Measurements from ENCODE around the gene GPAM.
A peak's percentile ranks its signal among the peaks of the same experiment; 100 is the strongest.

GPAM gene

DNA sequence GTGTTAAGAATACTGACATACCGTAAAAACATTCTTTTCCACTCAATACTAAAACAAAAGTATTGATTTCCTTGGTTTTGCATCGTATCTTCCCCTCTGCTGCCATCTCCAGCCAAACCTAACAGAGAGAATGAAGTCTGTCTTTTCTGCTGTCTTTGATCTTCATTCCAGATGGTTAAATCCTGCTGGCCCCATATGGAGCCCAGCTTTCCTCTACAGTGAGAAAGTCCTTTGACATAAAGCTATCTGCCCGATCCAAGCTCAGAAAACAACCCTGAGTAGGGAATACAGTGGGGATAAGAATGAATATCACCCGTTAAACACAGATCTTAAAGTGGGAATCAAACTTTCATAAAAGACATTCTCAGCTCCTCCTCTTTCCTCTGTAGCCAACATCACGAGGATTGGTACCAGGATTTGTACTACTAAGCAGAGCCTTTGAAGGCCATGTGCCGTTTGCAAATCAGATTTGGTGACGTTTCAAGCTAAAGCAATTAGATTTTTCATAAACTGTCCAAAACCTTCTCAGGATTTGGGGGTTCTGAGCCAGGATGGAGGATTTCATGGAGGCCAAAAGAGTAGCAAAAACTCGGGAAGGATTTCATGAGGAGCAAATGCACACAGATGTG, 30.8 kb upstream of the GPAM start:
- DNase-seq (ENCODE audit: low read depth), result no peak
- TF ChIP-seq, protein P1, sequence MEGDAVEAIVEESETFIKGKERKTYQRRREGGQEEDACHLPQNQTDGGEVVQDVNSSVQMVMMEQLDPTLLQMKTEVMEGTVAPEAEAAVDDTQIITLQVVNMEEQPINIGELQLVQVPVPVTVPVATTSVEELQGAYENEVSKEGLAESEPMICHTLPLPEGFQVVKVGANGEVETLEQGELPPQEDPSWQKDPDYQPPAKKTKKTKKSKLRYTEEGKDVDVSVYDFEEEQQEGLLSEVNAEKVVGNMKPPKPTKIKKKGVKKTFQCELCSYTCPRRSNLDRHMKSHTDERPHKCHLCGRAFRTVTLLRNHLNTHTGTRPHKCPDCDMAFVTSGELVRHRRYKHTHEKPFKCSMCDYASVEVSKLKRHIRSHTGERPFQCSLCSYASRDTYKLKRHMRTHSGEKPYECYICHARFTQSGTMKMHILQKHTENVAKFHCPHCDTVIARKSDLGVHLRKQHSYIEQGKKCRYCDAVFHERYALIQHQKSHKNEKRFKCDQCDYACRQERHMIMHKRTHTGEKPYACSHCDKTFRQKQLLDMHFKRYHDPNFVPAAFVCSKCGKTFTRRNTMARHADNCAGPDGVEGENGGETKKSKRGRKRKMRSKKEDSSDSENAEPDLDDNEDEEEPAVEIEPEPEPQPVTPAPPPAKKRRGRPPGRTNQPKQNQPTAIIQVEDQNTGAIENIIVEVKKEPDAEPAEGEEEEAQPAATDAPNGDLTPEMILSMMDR (conservative IDR thresholded peaks at IDR 0.05; ENCODE audit: low read length), result no peak
- H3K4me3 ChIP-seq (ENCODE audit: low read length), result no peak overlapping the region

DNA sequence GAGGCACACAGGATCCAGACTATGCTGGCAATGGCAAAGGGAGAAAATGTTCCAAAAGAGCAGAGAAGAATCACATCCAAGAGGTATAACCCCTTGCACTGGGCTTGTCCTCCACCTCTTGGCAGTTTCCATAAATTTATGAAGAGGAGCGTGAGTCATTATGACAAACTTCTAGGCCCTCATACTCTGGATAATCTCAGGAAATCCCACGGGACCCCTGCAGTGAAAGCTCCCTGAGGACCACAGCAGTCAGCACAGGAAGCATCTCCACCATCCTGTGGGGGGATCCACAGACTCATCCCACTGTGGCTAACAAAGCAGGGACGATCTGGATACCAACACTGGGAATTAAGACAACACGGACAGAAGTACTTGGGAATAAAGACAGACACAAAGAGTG, 30.3 kb upstream of the GPAM start:
- TF ChIP-seq, protein P1 (conservative IDR thresholded peaks at IDR 0.05; ENCODE audit: low read length), result no peak
- peak; percentile 24 for DNase-seq (ENCODE audit: low read depth)
- H3K4me3 ChIP-seq (ENCODE audit: low read length), result no peak overlapping the region

DNA sequence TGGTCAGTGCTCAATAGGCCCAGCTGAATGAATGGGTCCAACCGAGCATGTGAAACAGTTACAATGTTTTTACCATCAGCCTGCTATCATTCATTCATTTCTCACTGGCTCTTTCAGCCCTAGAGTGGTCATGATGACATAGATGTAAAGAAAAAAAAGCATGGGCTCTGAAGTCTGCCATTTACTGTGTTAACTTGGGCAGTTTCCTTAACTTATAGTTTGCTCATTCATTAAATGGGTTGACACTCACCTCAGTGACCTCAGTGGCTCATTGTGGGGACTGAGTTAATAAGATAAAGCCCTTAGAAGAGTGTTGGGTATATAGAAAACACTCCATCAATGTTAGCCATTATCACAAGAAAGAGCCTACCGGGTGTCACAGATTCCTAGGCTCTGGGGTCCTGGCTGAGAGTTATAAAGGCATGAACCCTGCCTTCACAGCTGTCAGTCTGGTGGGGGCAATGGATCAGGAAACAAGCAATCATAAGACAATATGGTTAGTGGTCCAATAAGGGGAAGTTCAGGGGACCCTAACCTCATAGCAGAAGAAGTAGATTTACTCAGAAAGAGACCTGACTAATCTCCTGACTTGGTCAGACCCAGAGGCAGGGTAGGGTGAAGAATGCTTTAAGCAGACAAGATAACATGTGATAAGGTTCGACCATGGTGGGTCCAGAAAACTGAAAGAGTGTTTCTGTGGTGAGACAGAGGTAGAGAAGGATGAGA, 29.7 kb upstream of the GPAM start:
- no peak overlapping the region for H3K4me3 ChIP-seq (ENCODE audit: low read length)
- no peak for DNase-seq (ENCODE audit: low read depth)
- TF ChIP-seq, protein P1 (conservative IDR thresholded peaks at IDR 0.05; ENCODE audit: low read length), result no peak

DNA sequence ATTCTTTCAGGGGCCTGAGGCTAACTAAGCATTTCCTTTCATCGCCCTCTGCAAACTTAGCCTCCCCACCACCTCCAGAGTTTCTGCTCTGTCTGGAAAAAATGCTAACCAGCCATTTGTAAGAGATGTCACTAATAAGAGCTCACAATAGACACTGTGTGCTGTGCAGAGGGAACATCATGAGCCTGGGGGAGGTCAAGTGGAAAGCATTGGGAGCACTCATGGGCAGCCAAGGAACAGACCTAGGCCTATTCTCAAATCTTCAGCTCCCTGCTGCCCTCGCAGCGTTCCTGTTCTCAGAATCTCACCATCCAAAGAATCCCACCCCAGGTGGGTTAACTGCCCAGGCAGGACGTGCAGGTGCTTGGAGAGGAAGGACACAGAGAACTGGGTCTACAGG, 27.1 kb upstream of the GPAM start:
- TF ChIP-seq, protein P1 (conservative IDR thresholded peaks at IDR 0.05; ENCODE audit: low read length), result no peak
- DNase-seq (ENCODE audit: low read depth), result no peak
- H3K4me3 ChIP-seq (ENCODE audit: low read length), result no peak overlapping the region

DNA sequence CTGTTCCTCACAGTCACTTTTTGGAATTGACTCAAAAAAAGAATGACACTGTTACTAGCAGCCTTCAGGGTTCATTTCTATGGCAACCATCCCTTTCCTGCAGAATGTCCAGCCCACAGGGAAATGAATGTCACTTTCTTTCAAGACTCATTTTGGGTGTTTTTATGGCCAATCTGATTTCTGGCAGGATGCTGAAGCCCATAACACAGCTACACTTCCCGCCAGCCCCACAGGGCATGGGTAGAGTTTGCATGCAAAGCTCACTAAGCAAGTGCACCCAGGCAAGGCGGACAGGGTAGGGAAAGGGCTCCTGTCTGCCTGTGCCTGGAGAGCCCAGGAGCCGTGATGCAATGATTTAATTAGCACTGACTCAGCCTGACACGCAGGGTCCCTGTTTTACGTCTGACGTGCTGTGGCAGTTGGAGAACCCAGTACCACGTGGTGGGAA, 26.1 kb upstream of the GPAM start:
- DNase-seq (ENCODE audit: low read depth), result peak; percentile 65
- TF ChIP-seq, protein P1 (conservative IDR thresholded peaks at IDR 0.05; ENCODE audit: low read length), result no peak
- no peak overlapping the region for H3K4me3 ChIP-seq (ENCODE audit: low read length)

DNA sequence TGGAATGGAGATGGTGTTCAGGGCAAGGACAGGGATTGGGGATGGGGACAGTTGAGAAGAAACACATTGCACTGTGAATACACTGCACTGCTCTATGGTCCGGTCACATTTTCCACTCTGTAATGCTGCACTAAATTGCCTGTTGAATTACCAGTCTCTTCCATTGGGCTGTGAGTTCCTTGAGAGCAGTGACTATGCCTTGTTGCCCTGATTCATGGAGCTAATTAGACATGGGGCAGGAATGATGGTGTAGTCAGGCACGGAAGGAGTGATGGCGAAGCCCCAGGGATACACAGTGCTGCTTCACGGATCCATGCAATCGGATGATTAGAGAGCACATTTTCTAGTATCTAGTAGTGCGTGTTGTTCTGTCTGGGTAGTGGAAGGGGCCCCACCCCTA, 25.4 kb upstream of the GPAM start:
- H3K4me3 ChIP-seq (ENCODE audit: low read length), result no peak overlapping the region
- DNase-seq (ENCODE audit: low read depth), result peak; percentile 73
- TF ChIP-seq, protein P1 (conservative IDR thresholded peaks at IDR 0.05; ENCODE audit: low read length), result peak; percentile 3; the same call in 1 of the 2 replicates

DNA sequence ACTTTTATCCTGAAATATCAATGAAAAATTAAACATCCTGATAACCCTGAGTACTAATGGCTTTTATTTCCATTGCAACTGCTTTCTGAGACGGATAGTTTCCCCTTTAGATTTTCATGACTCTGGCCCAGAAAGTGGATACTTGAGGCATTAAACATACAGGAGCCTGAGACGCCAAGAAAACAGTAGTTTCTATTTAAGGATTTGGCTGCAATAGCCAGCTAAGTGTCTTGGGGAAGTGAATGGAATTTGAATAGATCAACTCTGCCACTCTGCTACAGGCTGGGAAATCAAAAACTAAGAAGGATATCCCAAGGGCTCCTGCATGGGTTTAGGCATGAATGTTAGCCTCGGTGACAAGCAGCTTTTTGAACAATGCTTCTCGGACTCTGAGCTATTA, 24.7 kb upstream of the GPAM start:
- H3K4me3 ChIP-seq (ENCODE audit: low read length), result no peak overlapping the region
- peak; percentile 79 for DNase-seq (ENCODE audit: low read depth)
- TF ChIP-seq, protein P1 (conservative IDR thresholded peaks at IDR 0.05; ENCODE audit: low read length), result no peak
